Suppressor macrophage treated with lipopolysaccharide for 1 hour (primary cell): ENCODE measurements around the gene CACNA2D4.

ENCODE experiments used
- DNase-seq, 3 donors: peaks; one replicate each; pipeline ENCODE4 v3.0.0-alpha.2; 2020 to 2022

Gene CACNA2D4

DNA sequence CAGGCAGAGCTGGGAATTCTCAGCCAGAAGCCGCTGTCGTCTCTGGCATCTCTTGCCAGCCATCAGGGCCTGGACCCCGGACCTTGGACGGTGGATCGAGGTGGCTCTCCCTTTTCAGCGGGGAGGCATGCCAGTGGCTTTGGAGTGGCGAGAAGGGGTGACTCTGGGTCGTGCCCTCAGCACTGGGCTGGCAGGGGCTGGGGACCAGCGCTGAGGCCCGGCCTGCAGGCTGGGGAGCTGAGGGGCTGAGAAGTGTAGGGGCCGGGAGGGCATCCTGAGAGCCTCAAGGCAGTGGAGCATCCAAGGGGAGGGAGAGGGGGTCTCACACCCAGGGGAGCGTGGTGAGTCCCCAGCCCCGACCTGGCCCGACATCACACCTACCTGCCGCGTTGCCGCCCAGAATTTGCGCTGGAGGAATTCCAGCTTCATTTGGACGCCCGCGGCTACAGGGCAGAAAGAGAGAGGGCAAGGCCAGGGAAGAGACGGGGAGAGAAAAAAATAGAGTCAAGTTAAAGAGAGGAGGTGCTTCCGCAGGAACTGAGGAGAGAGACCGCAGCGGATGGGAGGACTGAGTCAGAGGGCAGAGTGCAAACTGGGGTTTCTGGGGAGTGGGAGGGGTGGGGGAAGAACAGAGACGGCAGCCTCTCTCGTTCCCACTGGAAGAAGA is 107.0 kb downstream of the CACNA2D4 start:
- peak; percentile 79 to 89 (median 84) for DNase-seq

GRCh38 chr12:1810931-1811280 is 107.5 kb downstream of the CACNA2D4 start:
- no peak for DNase-seq

DNA sequence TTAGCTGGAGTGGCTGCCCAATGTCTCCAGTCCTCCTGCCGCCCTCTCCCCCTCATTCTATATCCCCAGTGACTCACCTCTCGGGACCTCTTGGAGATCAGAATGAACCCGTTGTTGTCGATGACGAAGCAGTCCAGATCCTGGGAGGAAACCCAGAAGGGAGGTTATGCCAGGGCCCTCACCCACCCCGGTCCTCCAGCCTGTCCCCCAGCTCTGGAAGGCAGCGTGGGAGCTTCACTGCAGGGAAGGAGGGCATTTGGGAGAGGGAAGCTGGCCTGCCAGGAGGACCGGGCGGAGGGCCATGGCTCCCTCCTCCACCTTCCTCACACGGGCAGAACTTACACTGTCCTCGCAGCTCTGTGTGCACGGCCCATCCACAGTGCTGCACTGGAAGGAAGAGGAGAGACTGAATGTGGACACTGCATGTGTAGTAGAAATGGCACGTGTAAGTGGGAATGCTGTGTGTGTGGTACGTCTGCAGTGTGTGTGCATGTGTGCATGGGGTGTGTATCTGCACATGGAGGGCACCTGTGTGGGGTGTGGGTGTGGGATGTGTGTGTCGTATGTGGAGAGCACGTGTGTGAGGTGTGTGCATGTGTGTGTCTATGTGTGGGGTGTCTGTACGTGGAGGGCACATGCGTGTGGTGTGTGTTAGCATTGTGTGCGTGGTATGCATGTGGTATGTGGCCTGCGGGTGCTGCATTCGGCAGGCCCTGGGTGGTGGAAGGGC is 108.1 kb downstream of the CACNA2D4 start:
- DNase-seq: peak; percentile 66 to 77 (median 72)

GRCh38 chr12:1809591-1810190 is 108.8 kb downstream of the CACNA2D4 start:
- peak; percentile 48 to 58 (median 58) for DNase-seq

GRCh38 chr12:1808798-1809480 is 109.5 kb downstream of the CACNA2D4 start:
- DNase-seq: peak in 2 of 3 donors; percentile 39 to 51

DNA sequence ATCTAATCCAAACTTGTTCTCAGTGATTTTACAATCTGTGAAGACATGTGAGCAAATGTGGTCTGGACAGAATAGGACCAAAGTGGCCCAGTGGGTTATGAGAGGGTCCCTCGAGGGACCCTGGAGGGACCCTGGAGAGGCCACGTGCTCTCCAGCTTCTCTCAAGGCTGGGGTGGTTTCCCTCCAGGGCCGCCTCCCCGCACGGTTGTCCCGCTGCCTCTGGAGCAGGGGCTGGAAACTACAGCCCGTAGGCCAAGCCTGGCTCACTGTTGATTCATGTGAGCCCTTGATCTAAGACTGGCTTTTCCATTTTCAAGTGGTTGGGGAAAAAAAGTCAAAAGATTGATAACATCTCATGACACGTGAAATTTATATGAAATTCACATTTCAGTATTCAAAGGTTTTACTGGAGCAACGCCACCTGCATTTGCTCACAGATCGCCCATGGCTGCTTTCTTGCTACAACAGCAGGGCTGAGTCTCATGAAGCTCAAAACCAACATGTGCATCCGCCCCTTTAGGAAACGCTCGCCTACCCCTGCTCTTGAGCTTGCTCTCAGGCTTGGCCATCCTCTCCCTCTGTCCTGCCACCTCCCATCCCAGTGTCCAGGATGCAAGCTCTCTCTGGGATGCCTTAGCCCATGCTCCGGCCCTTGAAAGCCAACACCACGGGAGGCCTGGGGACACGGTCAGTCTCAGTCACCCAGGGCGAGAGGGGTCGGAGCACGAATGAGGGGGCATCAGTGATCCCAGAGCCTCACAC is 110.2 kb downstream of the CACNA2D4 start:
- DNase-seq: peak in 1 of 3 donors; percentile 33

DNA sequence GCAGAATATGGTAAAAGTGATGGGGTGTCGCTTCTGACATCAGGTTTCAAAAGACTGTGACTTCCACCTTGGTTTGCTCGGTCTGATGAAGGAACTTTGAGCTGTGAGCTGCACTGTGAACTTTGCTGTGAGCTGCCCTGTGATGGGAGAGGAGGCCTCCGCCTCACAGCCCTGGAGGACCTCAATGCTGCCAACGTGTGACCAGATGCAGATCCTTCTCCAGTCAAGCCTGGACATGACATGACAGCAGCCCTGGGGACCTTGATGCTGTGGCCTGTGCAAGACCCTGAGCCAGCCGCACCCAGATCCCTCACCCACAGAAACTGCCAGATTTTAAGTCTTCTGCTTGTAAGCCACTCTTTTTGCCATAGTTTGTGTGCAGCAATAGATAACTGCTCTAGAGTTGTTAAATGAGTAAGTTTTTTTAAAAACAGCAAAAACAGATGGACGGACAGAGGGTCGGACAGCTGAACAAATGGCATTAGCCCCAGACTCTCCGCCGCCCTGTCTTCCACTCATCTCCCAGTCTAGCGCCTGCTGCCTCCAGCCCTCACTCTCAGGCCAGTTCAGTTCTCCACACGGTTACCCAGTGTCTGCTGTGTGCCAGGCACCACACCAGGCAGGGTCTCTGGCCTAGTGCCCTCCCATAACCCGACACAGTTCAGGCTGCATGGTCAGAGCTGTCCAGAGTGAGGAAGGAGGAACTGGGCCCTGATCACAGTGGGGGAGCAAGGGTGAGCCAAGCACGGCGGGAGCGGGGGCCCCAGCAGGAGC is 111.2 kb downstream of the CACNA2D4 start:
- DNase-seq: peak in 1 of 3 donors; percentile 25

GRCh38 chr12:1806301-1807086 is 112.0 kb downstream of the CACNA2D4 start:
- no peak for DNase-seq

GRCh38 chr12:1805441-1806081 is 112.9 kb downstream of the CACNA2D4 start:
- DNase-seq: no peak

DNA sequence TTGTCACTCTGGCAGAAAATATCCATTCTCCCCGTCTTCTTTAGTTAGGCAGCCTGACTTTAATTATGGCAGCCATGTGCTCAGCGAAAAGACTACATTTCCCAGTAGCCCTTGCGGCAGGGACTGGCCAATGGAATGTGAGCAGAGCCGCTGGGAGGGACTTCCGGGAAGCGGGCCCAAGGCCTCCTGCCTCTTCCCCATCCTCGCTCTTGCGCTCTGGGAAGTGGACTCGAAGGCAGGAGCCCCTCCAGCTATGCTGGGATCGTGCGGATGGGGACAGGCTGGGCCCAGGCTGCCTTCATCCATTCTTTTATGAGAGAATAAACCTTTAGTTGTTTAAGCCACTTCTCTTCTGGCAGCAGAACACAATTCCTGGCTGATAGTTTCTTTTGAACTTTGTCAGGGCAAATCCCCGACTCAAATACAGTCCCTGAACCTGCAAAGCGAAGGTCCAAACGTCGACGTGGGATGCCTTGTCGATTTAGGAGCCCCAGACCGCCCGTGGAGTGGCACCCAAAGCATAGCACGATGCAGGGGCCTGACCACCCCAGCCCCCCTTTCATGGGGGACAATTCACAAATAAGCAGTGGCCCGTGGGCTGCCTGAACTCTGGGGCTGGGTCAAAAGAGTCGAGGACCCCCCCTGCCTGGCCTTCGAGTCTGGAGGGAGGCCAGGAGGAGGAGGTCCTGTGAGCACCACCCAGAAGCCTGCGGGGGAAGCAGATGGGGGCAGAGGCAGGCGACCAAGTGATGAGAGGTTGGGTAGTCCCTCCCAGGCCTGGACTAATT is 113.7 kb downstream of the CACNA2D4 start:
- DNase-seq: peak; percentile 93 to 94 (median 93)

GRCh38 chr12:1803736-1804135 is 114.7 kb downstream of the CACNA2D4 start:
- DNase-seq: no peak

DNA sequence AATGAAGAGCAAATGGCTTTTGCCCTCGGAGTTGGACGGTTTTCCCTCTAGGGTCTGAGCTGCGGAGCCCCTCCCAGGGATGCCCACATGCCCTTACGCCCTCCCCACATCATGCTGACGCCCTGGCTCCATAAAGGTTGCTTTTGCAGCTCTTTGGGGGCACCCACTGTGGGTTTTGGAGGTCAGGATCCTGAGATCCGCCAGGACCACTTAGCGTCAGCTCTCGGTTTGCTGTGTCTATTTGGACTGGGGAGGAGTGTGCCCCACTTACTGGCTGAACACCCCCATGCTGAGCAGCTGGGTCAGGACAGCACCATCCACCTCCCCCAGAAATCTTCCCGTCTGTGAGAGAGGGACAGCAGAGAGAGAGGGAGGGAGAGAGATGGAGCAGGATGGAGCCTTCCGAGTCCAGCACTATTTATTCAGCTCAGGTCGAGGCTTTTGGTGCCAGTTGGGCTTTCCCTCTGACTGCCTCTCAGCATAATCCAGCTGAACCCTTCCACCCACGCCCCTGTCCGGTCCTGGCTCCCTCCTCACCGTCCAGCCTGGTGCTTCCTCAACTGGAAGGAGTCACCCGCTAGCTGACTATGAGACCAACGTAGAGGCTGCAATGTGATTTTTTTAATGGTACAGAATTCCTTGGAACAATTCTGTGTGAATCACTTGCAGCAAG is 117.0 kb downstream of the CACNA2D4 start:
- peak; percentile 62 to 78 (median 69) for DNase-seq

DNA sequence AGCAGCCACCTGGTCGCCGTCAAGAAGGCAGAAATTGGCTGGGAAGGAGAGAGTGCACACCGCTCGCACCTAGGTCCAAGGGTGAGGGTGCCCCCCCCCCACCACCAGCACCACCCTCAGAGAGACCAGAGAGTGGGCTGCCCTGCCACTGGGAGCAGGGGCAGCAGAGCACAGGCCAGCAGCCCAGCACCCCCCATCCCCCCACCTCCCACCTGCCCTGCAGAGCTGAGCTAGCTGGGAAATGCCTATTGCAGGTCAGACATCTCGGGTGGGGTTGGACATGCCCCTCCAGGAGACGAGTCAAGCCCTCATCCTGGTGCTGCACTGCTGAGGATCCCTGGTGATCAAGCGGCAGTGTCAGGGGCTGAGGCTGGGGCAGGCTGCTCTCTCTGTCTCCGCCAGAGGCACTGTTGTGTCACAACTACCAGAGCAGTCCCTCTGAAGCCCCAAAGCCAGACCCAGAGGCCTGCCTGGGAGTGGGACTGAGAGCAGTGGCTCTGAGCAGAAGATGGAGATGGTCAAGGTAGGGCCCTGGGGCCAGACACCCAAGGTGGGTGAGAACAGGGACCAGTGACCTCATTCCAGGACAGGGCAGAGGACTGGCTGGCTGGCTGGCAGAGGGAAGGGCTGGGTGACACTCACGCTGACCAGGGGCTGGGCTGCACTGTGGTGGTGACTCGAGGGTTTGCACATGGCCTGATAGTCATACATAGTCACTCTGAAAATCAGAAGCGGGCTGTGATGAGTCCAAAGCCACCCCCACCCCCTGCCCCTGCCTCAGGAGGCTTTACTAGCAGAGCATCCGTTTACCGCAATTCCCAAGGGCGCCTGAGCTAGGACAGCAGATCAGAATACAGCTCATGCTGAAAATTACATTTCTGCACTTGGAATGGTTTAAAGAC is 117.8 kb downstream of the CACNA2D4 start:
- DNase-seq: peak; percentile 55 to 79 (median 60)

DNA sequence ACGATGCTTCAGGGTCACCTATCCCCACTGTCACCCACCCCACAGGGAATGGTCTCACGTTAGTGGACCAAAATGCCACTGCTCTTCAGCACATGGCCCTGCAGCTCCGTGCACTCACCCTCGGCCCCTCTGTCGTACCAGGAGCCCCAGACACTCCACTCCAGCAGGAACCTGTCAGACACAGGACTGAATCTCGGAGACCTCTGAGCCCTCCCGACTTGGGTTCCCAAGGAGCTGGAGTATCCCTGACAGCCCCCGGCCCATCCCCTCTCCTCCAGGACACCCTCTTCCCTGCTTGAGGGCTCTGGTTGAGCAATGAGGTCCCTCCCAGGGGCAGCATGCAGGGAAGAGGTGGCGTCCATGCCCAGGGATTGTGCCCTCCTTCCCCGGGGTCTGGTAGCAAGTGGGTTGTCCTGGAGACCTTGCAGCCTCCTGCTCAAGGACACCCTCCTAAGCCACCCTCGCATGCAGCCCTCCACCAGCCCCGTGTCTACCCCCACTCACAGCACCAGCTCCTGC is 118.5 kb downstream of the CACNA2D4 start:
- DNase-seq: no peak

DNA sequence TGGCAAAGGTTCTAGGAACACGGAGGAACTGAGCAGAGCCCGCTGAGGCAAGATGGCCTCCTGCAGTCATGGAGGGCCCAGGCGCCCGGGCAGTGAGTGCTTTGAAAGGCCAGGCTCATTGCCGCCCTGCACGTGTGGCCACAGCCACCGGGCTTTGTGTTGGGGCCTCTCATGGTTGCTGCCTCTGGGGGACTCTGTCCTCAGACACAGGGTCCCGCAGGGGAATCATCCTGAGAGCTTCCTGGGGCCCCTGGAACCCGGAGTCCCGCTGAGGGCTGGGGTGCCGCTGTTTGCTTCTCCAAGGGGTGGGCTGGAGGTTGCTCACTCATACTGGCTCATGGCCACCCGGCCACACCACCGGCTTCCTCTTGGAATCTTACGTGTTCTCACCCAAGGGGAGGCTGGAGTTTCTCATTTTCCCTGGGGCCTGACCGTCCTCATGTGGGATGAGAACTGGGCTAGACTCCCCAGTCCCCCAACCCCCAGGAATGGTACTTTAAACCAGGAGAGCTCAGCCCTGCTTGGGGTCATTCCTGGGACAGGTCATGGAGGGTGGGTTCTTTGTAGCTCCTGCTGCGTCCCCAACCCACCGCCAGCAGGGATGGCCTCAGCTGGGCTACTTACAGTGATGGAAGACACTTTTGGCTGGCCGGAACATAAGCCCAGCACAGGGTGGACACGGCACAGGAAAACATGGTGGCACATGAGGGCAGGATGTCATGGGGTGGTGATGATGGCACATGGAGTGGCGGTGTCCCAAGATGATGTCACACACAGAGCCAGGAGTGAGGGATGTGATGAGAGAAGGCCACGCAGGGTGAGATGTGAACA is 119.2 kb downstream of the CACNA2D4 start:
- no peak for DNase-seq

- no peak for DNase-seq
These were observed 119.8 kb downstream of the CACNA2D4 start for GRCh38 chr12:1798641-1799020.
